ENCODE results near the gene ITGB8.

Gene ITGB8

DNA sequence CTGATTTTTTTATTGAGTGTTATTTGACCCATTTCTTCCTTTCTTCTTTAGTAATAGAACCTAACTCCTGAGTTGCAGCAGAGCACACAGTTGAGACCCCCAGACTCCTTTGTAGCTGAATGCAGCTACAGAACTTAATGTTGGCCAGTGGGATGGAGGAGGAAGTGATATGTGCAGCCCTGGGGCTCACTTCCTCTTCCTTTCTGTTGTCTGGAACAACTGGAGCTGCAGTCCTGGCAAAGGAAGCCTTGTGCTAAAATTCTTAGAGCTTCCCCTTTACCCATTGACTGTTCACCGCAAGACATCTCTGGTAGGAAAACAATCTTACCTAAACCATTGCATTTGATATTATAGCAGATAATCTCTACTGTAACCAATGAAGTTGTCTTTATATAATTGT is 86.6 kb downstream of the ITGB8 start:
- Histone ChIP-seq H3K27ac (no peak overlapping the region), H3K4me3 (IDR thresholded peaks at IDR 0.05; ENCODE audit: insufficient read depth, low read depth, low read length) (no peak overlapping the region), H3K27me3 (ENCODE audit: insufficient read depth, low read depth) (no peaks in the 10 kb centered on the region), H3K9ac (no peak overlapping the region), H3K4me1 (ENCODE audit: low read depth, poor library complexity, severe bottlenecking) (no peaks in the 10 kb centered on the region), H2AFZ (ENCODE audit: low read depth) (no peak overlapping the region), H3K79me2 (ENCODE audit: insufficient read depth, low read depth) (no peaks in the 10 kb centered on the region), H4K20me1 (ENCODE audit: insufficient read depth) (no peaks in the 10 kb centered on the region), H3K36me3 (ENCODE audit: insufficient read depth) (no peaks in the 10 kb centered on the region), H3K4me2 (no peak overlapping the region)
- TF ChIP-seq CTCF (conservative IDR thresholded peaks at IDR 0.05; ENCODE audit: low read depth, low read length): no peak

- no peak overlapping the region for H3K4me2 ChIP-seq
- no peaks in the 10 kb centered on the region for H3K36me3 ChIP-seq (ENCODE audit: insufficient read depth)
- no peaks in the 10 kb centered on the region for H3K4me1 ChIP-seq (ENCODE audit: low read depth, poor library complexity, severe bottlenecking)
- H3K4me3 ChIP-seq (IDR thresholded peaks at IDR 0.05; ENCODE audit: insufficient read depth, low read depth, low read length): no peak overlapping the region
- H3K79me2 ChIP-seq (ENCODE audit: insufficient read depth, low read depth): no peaks in the 10 kb centered on the region
- no peak overlapping the region for H2AFZ ChIP-seq (ENCODE audit: low read depth)
- no peak overlapping the region for H3K9ac ChIP-seq
- H3K27me3 ChIP-seq (ENCODE audit: insufficient read depth, low read depth): no peaks in the 10 kb centered on the region
- no peak overlapping the region for H3K27ac ChIP-seq
- no peak for TF ChIP-seq CTCF (conservative IDR thresholded peaks at IDR 0.05; ENCODE audit: low read depth, low read length)
- H4K20me1 ChIP-seq (ENCODE audit: insufficient read depth): no peaks in the 10 kb centered on the region
These were observed 87.1 kb downstream of the ITGB8 start for GRCh38 chr7:20417675-20418382.

DNA sequence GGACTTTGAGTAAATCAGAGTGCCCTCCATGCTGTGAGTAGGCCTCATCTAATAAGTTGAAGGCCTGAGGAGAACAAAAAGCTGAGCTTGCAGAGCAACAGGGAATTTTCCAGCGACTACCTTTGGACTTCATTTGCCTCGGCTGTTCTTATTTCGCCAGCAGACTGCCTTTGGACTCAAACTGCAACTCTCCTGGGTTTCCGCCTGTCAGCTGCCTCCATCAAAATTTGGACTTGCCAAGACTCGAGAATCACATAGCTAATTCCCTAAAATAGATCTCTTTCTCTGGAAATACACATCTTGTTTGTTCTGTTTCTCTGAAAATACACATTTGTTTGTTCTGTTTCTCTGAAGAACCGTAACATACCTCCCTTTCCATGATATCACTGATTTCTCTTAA is 93.8 kb downstream of the ITGB8 start:
- no peak overlapping the region for H3K27ac ChIP-seq
- H3K4me3 ChIP-seq (IDR thresholded peaks at IDR 0.05; ENCODE audit: insufficient read depth, low read depth, low read length): no peak overlapping the region
- H4K20me1 ChIP-seq (ENCODE audit: insufficient read depth): no peaks in the 10 kb centered on the region
- no peaks in the 10 kb centered on the region for H3K79me2 ChIP-seq (ENCODE audit: insufficient read depth, low read depth)
- H3K36me3 ChIP-seq (ENCODE audit: insufficient read depth): no peaks in the 10 kb centered on the region
- no peak overlapping the region for H2AFZ ChIP-seq (ENCODE audit: low read depth)
- TF ChIP-seq CTCF (conservative IDR thresholded peaks at IDR 0.05; ENCODE audit: low read depth, low read length): no peak
- H3K4me2 ChIP-seq: no peak overlapping the region
- H3K4me1 ChIP-seq (ENCODE audit: low read depth, poor library complexity, severe bottlenecking): no peaks in the 10 kb centered on the region
- no peak overlapping the region for H3K9ac ChIP-seq
- H3K27me3 ChIP-seq (ENCODE audit: insufficient read depth, low read depth): no peaks in the 10 kb centered on the region

DNA sequence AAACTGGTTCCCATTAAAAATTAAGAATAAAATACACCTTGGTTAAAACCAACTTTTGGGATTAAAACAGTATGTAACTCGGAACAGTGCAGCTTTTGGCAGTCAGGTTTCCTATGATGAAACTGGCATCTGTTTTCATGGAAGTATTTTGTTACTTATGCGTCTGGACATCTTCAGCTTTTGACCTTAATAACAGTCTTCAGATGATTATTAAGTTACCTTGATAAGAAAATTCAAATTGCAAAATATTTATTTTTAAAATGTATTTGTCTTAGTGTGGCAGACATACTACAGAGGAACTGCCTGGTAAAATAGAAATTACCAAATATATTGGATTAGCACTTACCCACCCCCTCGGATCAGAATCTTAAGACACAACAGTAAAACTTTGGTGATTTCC is 100.0 kb downstream of the ITGB8 start:
- no peaks in the 10 kb centered on the region for H3K27me3 ChIP-seq (ENCODE audit: insufficient read depth, low read depth)
- H4K20me1 ChIP-seq (ENCODE audit: insufficient read depth): no peaks in the 10 kb centered on the region
- H3K79me2 ChIP-seq (ENCODE audit: insufficient read depth, low read depth): no peaks in the 10 kb centered on the region
- no peak overlapping the region for H2AFZ ChIP-seq (ENCODE audit: low read depth)
- no peak overlapping the region for H3K4me2 ChIP-seq
- no peaks in the 10 kb centered on the region for H3K36me3 ChIP-seq (ENCODE audit: insufficient read depth)
- no peak overlapping the region for H3K27ac ChIP-seq
- no peak overlapping the region for H3K4me3 ChIP-seq (IDR thresholded peaks at IDR 0.05; ENCODE audit: insufficient read depth, low read depth, low read length)
- no peak overlapping the region for H3K9ac ChIP-seq
- H3K4me1 ChIP-seq (ENCODE audit: low read depth, poor library complexity, severe bottlenecking): no peaks in the 10 kb centered on the region
- TF ChIP-seq CTCF (conservative IDR thresholded peaks at IDR 0.05; ENCODE audit: low read depth, low read length): no peak

Data from KMS-11 (cell line).